Endothelial cell of umbilical vein (primary cell): Measurements from ENCODE around the gene TNIK.

Source experiments
- CTCF ChIP-seq, 2 donors: IDR thresholded peaks; 1 replicate in 1 of 2; 2 replicates in 1 of 2; pipeline ENCODE4 v1.5.1; 2011; ENCODE audit warnings: low read length in 2 of 2, mild to moderate bottlenecking in 2 of 2, moderate library complexity in 2 of 2, control low read depth in 1 of 2, inconsistent platforms in 1 of 2, low read depth in 1 of 2; ENCODE audit not compliant: insufficient read depth in 1 of 2; ENCODE audit errors: extremely low read depth in 1 of 2
- MYC ChIP-seq: IDR thresholded peaks from one replicate; pipeline ENCODE4 v1.6.1; 2011; ENCODE audit warnings: mild to moderate bottlenecking, low read depth, low read length
- POLR2AphosphoS5 ChIP-seq: IDR thresholded peaks from 2 replicates; pipeline ENCODE4 v1.6.1; 2012; ENCODE audit warnings: low read depth, mild to moderate bottlenecking, control low read depth, low read length, moderate library complexity; ENCODE audit not compliant: insufficient read depth

GRCh38 chr3:171092467-171092911 is 367.7 kb downstream of the TNIK start:
- no peak for TF ChIP-seq CTCF (IDR thresholded peaks at IDR 0.05; ENCODE audit: extremely low read depth in 1 of 2, insufficient read depth in 1 of 2, low read depth in 1 of 2, low read length in 2 of 2)
- no peak for TF ChIP-seq MYC
- no peak for TF ChIP-seq POLR2AphosphoS5
